ENCODE results near the gene SMAD4. TPM values are rescaled to one million over a fixed set of nuclear protein-coding genes. Genes with fewer than 3 reads are reported as not detected.
A peak's percentile ranks its signal among the peaks of the same experiment; 100 is the strongest.
"Not testable (repeated sequence)": the region's sequence is repeated elsewhere in the genome, so short reads cannot be mapped to it uniquely, and the experiment has no call there.

Gene SMAD4
- polyA plus RNA-seq (ENCODE audit: insufficient read length in 12 of 12): 100 to 1,000 TPM in 8 of 12 donors, 10 to 100 TPM in 3, not detected in 1; 58.2 to 120 (median 108) TPM
- long read RNA-seq, donor 1, full-length matches to known transcripts: 12 of 184 reads
- long read RNA-seq, donor 1, partial matches to known transcripts: 172 of 184 reads
- long read RNA-seq, donor 1, other reads (novel, unspliced or antisense): 0 of 184 reads
- long read RNA-seq, donor 2, full-length matches to known transcripts: 12 of 20 reads
- long read RNA-seq, donor 2, partial matches to known transcripts: 8 of 20 reads
- long read RNA-seq, donor 2, other reads (novel, unspliced or antisense): 0 of 20 reads
- long read RNA-seq, donor 3, full-length matches to known transcripts: 5 of 11 reads
- long read RNA-seq, donor 3, partial matches to known transcripts: 6 of 11 reads
- long read RNA-seq, donor 3, other reads (novel, unspliced or antisense): 0 of 11 reads
- long read RNA-seq, donor 4, full-length matches to known transcripts: 1 of 1 reads
- long read RNA-seq, donor 4, partial matches to known transcripts: 0 of 1 reads
- long read RNA-seq, donor 4, other reads (novel, unspliced or antisense): 0 of 1 reads
- long read RNA-seq, donor 5, full-length matches to known transcripts: 20 of 31 reads
- long read RNA-seq, donor 5, partial matches to known transcripts: 11 of 31 reads
- long read RNA-seq, donor 5, other reads (novel, unspliced or antisense): 0 of 31 reads
- long read RNA-seq, donor 6, full-length matches to known transcripts: 3 of 3 reads
- long read RNA-seq, donor 6, partial matches to known transcripts: 0 of 3 reads
- long read RNA-seq, donor 6, other reads (novel, unspliced or antisense): 0 of 3 reads
- long read RNA-seq, donor 7, full-length matches to known transcripts: 4 of 4 reads
- long read RNA-seq, donor 7, partial matches to known transcripts: 0 of 4 reads
- long read RNA-seq, donor 7, other reads (novel, unspliced or antisense): 0 of 4 reads
- long read RNA-seq, donor 8, full-length matches to known transcripts: 11 of 38 reads
- long read RNA-seq, donor 8, partial matches to known transcripts: 27 of 38 reads
- long read RNA-seq, donor 8, other reads (novel, unspliced or antisense): 0 of 38 reads
- long read RNA-seq, donor 9, full-length matches to known transcripts: 4 of 4 reads
- long read RNA-seq, donor 9, partial matches to known transcripts: 0 of 4 reads
- long read RNA-seq, donor 9, other reads (novel, unspliced or antisense): 0 of 4 reads
- long read RNA-seq, donor 10, full-length matches to known transcripts: 7 of 7 reads
- long read RNA-seq, donor 10, partial matches to known transcripts: 0 of 7 reads
- long read RNA-seq, donor 10, other reads (novel, unspliced or antisense): 0 of 7 reads
- long read RNA-seq, donor 11, full-length matches to known transcripts: 8 of 19 reads
- long read RNA-seq, donor 11, partial matches to known transcripts: 11 of 19 reads
- long read RNA-seq, donor 11, other reads (novel, unspliced or antisense): 0 of 19 reads

DNA sequence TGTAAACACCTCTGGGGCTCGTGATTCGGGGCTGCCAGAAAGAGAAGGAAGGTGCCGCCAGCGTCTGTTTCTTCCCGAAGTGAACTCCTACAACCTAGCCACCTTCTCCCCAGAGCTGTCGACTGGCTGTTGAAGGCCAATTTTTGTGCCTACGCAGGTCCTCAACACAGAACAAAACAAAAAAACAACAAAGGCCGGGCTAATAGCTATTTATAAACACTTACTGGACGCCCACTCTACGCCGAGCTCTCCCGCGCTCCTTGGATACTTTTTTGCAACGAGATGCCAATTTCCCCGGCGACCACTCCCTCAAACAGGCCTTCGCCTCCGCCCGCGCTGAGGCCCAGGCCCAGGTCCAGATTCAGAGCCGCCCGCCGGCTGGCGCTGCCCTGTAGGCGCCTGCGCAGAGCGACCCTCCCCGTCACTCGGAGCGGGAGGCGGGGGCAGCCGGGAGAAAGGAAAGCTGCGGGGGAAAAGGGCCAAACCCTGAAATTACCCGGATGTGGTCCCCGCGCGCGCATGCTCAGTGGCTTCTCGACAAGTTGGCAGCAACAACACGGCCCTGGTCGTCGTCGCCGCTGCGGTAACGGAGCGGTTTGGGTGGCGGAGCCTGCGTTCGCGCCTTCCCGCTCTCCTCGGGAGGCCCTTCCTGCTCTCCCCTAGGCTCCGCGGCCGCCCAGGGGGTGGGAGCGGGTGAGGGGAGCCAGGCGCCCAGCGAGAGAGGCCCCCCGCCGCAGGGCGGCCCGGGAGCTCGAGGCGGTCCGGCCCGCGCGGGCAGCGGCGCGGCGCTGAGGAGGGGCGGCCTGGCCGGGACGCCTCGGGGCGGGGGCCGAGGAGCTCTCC lies at the start of gene SMAD4:
Gene SMAD4, plus strand, starts transcription at position 520 of the 843 bp plus-strand sequence. CDS start 16,834 bp downstream, outside the sequence.
- DNase-seq: peak; percentile 98

DNA sequence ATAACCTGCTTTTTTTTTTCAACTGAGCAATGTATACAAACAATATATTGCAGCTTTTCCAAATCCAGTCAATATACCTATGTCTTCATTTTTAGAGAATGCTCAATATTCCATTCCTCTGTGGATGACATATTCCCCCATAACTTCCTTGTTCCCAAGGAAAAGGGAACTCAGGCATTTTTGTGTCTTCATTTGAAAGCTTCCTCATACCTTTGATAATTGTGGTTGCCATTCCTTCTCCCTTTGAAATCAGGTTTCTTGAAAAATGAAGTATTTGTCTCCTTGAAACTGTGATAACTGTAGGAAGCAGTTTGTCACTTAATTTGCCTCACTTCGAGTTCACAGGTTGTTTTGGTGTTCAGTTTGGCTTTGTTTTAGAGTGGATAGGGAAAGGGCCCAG lies 48.6 kb upstream of the SMAD4 start:
- DNase-seq: no peak

DNA sequence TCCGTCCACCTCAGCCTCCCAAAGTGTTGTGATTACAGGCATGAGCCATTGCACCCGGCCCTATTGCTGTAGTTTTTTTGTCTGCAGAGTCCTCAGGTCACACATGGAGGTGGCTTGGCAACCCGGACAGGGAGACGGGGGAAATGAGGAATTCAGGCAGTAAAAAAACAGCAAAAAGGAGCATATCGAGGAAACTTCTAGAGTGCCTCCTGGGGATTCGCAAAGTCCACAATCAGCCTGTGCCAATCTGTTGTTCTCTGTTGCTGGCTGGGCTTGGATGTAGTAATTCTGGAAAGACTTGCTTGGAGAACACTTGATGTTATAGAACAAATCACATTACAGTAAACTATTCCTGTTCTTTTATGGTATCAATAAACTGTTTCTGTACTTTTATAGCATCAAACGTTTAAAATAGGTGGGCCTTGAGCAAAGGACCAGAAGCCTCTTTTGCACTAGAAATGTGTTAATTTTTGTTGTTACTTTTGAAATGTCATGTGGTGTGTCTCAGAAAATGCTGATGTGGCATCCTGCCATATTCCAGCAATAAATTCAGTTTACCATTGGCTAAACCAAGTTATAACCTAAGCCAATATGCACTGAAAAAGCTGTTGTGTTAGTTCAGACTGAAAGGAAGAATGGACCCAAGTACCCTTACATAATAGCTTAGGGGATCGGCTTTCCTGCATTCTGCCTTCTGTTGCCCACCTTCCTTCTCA lies 47.8 kb upstream of the SMAD4 start:
- no peak for DNase-seq

DNA sequence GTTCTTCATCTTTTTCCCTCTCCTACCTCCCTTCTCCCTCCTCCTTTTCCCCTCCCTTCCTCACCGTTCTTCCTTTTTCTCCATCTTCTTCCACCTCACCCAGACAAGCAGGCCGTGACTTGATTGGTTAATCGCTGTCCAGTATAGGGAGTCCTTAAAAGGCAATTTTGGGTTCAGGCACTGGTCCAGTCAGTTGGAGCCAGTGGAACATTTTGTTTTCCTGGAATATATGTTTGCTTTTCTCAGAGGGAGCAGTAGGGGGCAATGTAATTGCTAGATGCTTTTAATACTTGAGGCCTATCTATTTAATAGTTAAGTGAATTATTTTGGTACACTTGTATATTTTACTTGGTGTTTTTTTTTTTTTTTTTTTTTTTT lies 47.2 kb upstream of the SMAD4 start:
- no peak for DNase-seq

DNA sequence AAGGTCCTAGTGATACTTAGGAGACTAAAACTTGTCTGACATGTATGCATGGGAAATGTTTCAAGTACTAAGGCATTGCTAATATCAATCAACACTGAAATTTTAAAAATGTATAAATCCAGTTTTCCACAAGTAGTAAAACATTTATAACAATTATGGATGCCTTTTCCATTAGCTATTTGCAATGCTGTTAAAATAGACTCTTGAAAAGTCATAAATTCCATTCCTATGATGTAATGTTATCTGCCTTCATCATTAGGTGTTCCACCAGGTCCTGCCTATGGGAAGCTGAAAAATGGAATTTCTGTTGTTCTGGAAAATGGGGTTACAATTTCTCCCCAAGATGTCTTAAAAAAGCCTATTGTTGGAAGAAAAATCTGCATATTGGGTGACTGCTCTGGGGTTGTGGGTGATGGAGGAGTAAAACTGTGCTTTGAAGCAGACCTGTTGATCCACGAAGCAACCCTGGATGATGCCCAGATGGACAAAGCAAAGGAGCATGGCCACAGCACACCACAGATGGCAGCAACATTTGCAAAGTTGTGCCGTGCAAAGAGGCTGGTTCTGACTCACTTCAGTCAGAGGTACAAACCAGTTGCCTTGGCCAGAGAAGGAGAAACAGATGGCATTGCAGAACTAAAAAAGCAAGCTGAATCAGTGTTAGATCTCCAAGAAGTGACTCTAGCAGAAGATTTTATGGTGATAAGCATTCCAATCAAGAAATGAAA lies 43.5 kb upstream of the SMAD4 start:
- no peak for DNase-seq

DNA sequence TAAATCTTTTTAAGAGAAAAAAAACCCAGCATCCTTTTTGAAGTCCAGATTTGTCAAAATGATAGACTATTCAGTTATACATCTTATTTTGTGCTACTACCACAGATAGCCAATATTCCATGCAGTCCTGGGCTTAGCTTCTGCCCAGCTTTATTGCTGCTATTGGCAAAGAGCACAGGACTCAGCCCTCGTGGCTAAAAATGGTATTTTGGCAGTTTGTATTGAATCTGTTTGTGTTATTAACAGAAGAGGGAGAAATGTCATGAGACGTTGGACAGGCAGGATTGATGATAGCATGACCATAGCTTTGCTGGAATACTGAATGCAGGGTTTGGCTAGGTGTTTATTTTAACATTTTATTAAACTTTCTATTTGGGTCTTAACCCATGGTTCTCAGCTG lies 42.8 kb upstream of the SMAD4 start:
- DNase-seq: peak; percentile 20

DNA sequence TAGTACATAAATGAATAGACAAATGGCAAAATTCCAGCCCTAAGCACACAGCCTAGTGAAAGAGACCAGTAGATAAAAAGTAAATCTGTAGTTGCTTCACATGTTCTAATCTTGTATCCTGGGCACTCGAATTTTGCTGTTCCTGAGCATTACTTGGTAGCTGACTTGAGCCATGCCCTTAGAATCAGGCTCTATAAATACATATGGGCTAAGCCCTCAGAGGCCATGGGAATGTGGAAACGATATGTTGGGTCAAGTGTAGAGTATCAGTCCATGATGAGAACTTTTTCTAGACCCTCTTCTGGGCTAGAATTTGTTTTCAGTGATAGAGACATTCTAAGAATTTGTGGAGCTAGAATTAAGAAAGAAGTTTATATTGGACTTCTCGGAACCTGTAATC lies 40.3 kb upstream of the SMAD4 start:
- no peak for DNase-seq

DNA sequence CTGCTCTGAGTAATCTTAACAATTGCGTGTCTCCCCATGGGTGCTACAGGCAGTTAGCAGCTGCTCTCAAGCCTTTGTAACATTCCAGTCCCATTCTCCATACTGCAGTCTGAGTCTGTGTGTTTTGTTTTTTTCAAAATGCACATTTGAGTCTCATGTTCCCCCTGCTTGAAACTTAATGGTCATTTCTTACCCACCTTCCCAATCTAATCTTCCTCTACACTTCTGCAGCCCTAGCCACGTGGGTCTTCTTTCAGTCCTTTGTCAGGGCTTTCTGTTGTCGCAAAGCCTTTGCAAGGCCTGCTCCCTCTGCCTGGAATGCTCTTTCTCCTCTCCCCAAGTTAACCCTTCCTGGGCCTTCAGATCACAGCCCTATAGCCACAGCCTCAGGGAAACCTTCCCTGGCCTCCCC lies 37.7 kb upstream of the SMAD4 start:
- no peak for DNase-seq

DNA sequence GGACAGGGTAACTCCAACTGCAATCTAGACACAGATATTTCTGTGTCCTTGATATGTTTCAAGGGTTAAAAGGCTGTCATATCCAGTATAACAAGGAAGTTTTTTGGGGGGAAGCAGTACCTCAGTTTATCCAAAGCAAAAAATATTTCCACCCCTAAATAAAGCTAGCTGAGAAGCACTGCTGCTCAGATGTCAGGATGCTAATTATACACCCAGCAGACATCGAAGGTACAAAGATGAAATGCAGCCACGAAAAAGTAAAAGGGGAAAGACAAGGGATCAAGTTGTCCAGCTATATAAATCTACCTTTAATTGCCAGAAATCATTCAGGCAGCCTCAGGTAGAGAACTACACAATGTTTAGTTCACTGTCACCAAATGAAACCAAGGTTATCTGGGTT lies 36.0 kb upstream of the SMAD4 start:
- DNase-seq: no peak

DNA sequence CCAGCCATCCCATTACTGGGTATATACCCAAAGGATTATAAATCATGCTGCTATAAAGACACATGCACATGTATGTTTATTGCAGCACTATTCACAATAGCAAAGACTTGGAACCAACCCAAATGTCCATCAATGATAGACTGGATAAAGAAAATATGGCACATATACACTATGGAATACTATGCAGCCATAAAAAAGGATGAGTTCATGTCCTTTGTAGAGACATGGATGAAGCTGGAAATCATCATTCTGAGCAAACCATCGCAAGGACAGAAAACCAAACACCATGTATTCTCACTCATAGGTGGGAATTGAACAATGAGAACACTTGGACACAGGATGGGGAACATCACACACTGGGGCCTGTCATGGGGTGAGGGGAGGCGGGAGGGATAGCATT lies 26.8 kb upstream of the SMAD4 start:
- DNase-seq: not testable (repeated sequence)

DNA sequence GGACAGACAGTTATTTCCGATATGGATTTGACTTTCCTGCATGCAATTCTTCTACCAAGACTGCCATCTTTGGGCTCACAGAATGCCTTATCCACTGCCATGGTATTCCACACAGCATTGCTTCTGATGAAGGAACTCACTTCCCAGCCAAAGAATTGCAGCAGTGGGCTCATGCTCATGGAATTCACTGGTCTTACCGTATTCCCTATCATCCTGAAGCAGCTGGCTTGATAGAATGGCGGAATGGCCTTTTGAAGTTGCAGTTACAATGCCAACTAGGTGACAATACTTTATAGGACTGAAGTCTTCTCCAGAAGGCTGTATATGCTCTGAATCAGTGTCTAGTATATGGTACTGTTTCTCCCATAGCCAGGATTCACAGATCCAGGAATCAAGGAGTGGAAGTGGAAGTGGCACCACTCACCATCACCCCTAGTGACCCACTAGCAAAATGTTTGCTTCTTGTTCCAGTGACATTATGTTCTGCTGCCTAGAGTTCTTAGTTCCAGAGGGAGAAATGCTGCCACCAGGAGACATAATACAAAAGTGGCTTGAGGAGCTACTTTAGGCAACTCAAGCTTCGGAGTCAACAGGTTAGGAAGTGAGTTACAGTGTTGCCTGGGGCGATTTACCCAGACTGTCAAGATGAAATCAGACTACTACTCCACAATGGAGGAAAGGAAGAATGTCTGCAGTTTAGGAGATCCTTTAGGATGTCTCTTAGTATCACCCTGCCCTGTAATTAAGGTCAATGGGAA lies 23.8 kb upstream of the SMAD4 start:
- DNase-seq: no peak

DNA sequence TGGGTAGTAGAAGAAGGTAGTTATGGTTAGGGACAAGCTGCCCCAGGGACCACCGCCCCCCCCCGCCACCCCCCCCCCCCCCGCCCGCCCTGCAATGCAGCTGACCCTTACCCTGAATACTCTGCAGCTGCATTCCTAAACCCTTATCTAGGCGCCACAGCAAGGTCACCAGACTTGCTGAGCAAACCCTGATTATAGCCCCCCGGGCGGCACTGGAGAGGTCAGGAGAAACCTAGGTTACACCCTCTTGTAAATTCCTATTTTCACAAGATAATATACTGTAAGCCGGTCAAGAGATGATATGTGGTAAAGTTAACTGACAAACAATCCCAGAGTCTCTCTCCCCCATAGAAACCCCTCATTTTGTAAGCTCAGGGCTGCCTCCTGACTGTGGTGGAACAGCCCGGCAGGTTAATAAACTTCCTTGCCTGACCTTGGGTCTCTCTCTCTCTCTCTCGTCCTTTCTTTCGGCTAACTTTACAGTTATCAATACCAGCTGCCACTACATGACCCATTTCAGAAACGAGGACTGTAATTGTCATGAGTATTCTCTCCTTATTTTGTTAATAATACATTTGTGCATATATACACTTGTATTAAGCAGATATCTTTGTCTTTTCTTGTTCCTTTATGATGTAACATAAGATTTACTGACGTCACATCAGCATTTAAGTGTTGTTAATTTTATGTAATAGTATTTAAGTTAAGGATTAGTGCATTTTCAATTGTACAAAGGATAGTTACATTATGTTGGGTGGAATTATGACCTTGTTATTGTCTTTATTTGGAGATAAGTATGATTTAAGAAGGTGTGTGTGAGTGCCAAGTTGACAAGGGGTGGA lies 22.8 kb upstream of the SMAD4 start:
- no peak for DNase-seq

DNA sequence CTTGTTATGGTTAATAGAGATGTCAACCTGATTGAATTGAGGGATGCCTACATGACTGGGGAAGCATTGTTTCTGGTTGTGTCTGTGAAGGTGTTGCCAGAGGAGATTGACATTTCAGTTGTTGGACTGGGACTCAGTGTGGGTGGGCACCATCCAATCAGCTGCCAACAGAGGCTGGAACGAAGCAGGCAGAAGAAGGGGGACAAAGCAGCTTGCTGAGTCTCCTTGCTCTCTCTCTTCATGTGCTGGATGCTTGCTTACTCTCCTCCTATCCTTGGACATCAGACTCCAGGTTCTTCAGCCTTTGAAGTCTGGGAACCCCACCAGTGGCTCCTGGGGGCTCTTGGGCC lies 22.2 kb upstream of the SMAD4 start:
- DNase-seq: no peak

DNA sequence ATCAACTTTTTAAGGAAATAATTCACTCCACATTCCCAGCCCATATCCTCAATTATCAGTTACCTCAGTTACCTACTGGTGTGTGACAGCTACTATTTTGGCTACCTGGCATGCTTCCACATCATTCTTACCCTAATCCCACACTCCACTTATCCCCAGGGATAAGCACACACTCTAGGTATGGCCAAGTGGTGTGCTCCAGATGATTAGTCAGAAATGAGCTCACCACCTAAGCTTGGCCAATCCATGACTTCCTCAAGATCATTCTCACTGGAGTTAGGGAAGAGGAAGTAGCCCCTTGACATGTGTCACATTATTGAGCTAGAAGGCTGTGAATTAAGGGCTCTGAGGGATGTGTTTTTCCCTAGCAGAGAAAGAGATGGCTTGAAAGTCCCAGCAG lies 20.9 kb upstream of the SMAD4 start:
- no peak for DNase-seq

DNA sequence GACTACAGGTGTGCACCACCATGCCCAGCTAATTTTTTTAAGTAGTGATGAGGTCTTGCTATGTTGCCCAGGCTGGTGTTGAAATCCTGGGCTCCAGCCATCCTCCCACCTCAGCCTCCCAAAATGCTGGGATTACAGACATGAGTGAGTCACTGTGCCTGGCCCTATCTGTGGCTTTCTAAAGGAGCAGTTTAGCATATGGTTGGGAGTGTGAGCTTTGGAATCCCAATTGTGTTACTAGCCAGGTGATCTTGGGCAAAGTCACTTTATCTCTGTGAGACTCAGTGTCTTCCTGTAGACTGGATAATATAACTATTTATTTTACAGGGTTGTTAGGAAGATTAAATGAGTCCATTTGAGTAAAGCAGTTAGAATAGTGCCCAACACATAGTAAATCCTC lies 19.8 kb upstream of the SMAD4 start:
- DNase-seq: no peak

DNA sequence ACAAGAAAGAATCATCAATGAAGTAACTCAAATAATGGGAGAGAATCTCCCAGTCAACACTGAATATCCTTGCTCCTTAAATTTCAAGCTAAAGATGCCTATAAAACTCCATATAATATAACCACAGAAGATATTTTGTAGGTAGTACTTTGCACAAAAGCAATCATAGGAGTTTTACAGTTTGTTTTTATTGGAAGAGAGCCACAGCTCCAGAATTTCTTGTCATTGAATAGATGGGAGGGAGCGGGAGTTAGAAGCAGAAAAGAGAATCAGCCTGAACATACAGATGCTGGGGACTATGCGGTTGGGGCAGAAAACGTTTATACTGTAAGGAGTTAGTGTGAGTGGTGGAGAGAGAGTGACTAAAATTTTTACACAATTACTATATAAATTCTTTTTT lies 18.3 kb upstream of the SMAD4 start:
- no peak for DNase-seq

DNA sequence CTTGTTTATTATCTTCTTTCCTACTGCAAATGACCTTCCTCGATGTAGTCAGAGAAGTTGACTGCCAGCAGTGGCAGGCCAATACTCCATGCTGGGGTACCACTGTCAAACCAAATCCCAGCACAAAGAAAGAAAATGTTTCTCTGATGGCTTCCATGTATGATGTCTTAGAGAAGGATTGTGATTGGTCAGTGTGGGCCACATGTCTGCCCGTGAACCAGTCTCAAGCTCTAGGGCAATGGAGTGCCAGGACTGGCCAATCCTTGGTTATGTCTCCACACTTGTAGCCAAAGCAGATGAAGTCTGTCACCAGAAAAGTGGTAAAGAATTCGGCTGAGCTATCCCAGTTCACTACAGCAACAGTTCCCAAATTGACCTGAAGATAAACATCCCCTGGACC lies 17.6 kb upstream of the SMAD4 start:
- DNase-seq: no peak

DNA sequence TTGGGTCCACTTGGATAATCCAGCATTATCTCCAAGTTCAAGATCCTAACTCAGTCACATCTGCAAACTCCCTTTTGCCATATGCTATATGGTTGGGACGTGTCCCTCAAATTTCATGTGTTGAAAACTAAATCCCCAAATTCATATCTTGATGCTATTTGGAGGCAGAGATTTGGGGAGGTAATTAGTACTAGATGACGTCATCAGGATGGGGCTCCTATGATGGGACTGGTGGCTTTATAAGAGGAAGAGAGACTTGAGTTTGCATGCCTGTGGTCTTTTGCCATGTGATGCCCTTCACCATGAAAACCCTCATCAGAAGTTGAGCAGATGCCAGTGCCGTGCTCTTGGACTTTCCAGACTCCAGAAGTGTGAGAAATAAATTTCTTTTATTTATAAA lies 16.8 kb upstream of the SMAD4 start:
- DNase-seq: no peak
